ENCODE results near the gene EIF2AK3. TPM values are rescaled to one million over a fixed set of nuclear protein-coding genes. Genes with fewer than 3 reads are reported as not detected.

Gene EIF2AK3
- total and polyA plus RNA-seq, 2 of the 8 experiments (the other 6 are each of a cell fraction or from before 2014, with no cell fraction given) = 5.8 to 22.8 TPM

DNA sequence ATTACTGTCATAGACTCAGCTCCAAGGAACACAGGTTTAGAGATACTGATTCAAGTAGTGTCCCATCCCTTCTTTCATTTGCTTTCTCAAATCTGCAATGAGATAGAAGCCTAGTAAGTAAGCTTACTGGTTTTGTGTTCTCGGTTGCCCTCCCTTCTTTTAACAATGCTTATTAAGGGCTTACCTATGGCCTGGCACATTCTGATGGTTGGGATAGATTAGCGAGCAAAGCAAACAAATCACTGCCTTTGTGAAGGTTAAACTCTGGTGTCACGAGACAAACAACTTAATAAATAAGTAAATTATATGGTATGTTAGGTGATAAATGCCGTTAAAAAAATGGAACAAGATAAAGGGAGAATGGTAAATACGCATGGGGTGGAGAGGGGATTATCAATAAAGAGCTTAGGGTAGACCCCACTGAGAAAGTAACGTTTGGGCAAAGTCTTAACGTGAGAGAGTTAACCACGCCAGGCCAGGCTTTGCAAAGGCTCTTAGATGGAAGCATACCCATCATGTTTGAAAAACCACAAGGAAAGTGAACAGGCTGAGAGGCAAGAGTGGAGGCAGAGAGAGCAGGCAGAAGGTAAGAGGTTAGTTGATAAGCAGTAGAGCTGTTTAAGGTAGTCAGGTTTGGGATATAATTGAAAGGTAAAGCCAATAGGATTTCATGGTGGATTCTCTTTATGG, 31.0 kb downstream of the EIF2AK3 start:
- DNase-seq (ENCODE audit: low read depth in 1 of 2, low spot score in 2 of 2) = no peak
- no peak overlapping the region for H2BK5ac ChIP-seq (ENCODE audit: low read depth, low read length)
- no peak overlapping the region; the same call in 1 of the 2 replicates for H3K27ac ChIP-seq (ENCODE audit: low read depth, low read length)
- no peaks in the 10 kb centered on the region for H3K9me3 ChIP-seq (ENCODE audit: insufficient read depth in 2 of 2, low read depth in 1 of 2, low read length in 1 of 2)
- peaks cover 2 to 10% (median 5%) of the 10 kb centered on the region in 4 experiments; a peak in 6 of 7 replicates for H3K4me1 ChIP-seq (replicated peaks in 1 of 4; ENCODE audit: control insufficient read depth in 3 of 4, insufficient read depth in 4 of 4, low read length in 3 of 4)
- H4K8ac ChIP-seq (ENCODE audit: extremely low read depth, insufficient read depth, low read length) = no peak overlapping the region
- H3K18ac ChIP-seq (ENCODE audit: extremely low read depth, low read length) = no peak overlapping the region
- H2BK120ac ChIP-seq (replicated peaks; ENCODE audit: low read depth, low read length) = no peak overlapping the region
- 83 to 100% methylated on average over 2 to 8 of the region's 8 CpGs for WGBS, 2 experiments (ENCODE audit: extremely low coverage in 1 of 2, insufficient coverage in 1 of 2, insufficient read length in 1 of 2, insufficient replicate concordance in 2 of 2, low coverage in 1 of 2, low lambda C conversion rate in 2 of 2, missing lambda C conversion rate in 1 of 2)
- H2AFZ ChIP-seq (ENCODE audit: low read length) = no peak overlapping the region
- CTCF ChIA-PET (ENCODE audit: partially characterized antibody) = interaction anchor here (0.6 to 17.3 kb wide), 5 partner anchors 12 to 73 kb away, joined by 3 to 306 read pairs (median 3); no protein-coding TSS in a partner anchor
- H3K4ac ChIP-seq (replicated peaks; ENCODE audit: insufficient read length, low read depth, low read length) = no peak overlapping the region
- H3K79me1 ChIP-seq (ENCODE audit: low read depth, low read length) = no peaks in the 10 kb centered on the region; the same call in 1 of the 2 replicates
- no peak overlapping the region for H4K91ac ChIP-seq (replicated peaks; ENCODE audit: insufficient read length, low read length)
- no peak overlapping the region for H2BK15ac ChIP-seq (ENCODE audit: low read length)
- H3K4me2 ChIP-seq (ENCODE audit: insufficient read depth in 1 of 2, low read depth in 2 of 2, low read length in 2 of 2) = no peak overlapping the region
- no peaks in the 10 kb centered on the region for H3K23me2 ChIP-seq (ENCODE audit: low read depth, low read length)
- H4K5ac ChIP-seq (ENCODE audit: insufficient read length, low read depth, low read length) = no peak overlapping the region
- H3K56ac ChIP-seq (replicated peaks; ENCODE audit: insufficient read length, low read depth, low read length) = no peak overlapping the region
- H3K27me3 ChIP-seq (replicated peaks in 1 of 4; ENCODE audit: control insufficient read depth in 3 of 4, extremely low read depth in 1 of 4, insufficient read depth in 3 of 4, low read length in 3 of 4) = no peaks in the 10 kb centered on the region
- FAIRE-seq = no peak
- H4K20me1 ChIP-seq (replicated peaks in 1 of 2; ENCODE audit: control insufficient read depth in 1 of 2, insufficient read depth in 2 of 2, low read length in 2 of 2) = no peaks in the 10 kb centered on the region
- peaks cover 0 to 22% of the 10 kb centered on the region in 2 experiments; a peak in 3 of 4 replicates for H3K79me2 ChIP-seq (ENCODE audit: control insufficient read depth in 1 of 2, insufficient read depth in 2 of 2, low read length in 2 of 2)
- H3K4me3 ChIP-seq (ENCODE audit: extremely low read depth in 1 of 4, insufficient read depth in 2 of 4, low read depth in 3 of 4, low read length in 4 of 4) = no peak overlapping the region
- H2BK20ac ChIP-seq (ENCODE audit: low read length) = no peak overlapping the region
- POLR2A ChIA-PET (ENCODE audit: partially characterized antibody) = interaction anchor here (1.3 kb wide), 1 partner anchor 12 kb away, joined by 3 read pairs; no protein-coding TSS in a partner anchor
- peaks cover 0 to 9% (median 6%) of the 10 kb centered on the region in 4 experiments; a peak in 4 of 8 replicates for H3K36me3 ChIP-seq (ENCODE audit: control insufficient read depth in 2 of 4, insufficient read depth in 4 of 4, low read length in 3 of 4)
- no peak overlapping the region for H2AK5ac ChIP-seq (ENCODE audit: low read depth, low read length)
- no peak overlapping the region for H3K23ac ChIP-seq (ENCODE audit: insufficient read length)
- no peak overlapping the region for H3K14ac ChIP-seq (ENCODE audit: insufficient read length)
- H3K9ac ChIP-seq (replicated peaks in 1 of 4; ENCODE audit: extremely low read depth in 1 of 4, low read depth in 3 of 4, low read length in 3 of 4) = no peak overlapping the region
- no peak overlapping the region for H2BK12ac ChIP-seq (ENCODE audit: low read depth, low read length)
- TF ChIP-seq RXRA (IDR thresholded peaks at IDR 0.05; ENCODE audit: insufficient read depth, low read depth, low read length) = no peak
- TF ChIP-seq SRF (IDR thresholded peaks at IDR 0.05; ENCODE audit: low read depth, low read length) = no peak
- TF ChIP-seq SIRT6 (IDR thresholded peaks at IDR 0.05; ENCODE audit: low read length) = no peak
- TF ChIP-seq HDAC6 (IDR thresholded peaks at IDR 0.05; ENCODE audit: low read depth, low read length) = no peak
- TF ChIP-seq PHF8 (conservative IDR thresholded peaks at IDR 0.05; ENCODE audit: low read depth, low read length) = no peak
- TF ChIP-seq JUND (IDR thresholded peaks at IDR 0.05; ENCODE audit: low read length) = no peak
- no peak for TF ChIP-seq RFX5 (IDR thresholded peaks at IDR 0.05; ENCODE audit: borderline replicate concordance, low read depth, low read length)
- no peak for TF ChIP-seq TAF1 (IDR thresholded peaks at IDR 0.05; ENCODE audit: low read depth, low read length)
- no peak for TF ChIP-seq EGR1 (IDR thresholded peaks at IDR 0.05; ENCODE audit: borderline replicate concordance, low read depth, low read length)
- TF ChIP-seq TCF12 (IDR thresholded peaks at IDR 0.05; ENCODE audit: low read depth, low read length) = no peak
- no peak for TF ChIP-seq POLR2AphosphoS5 (IDR thresholded peaks at IDR 0.05; ENCODE audit: low read depth, low read length)
- TF ChIP-seq ASH2L (IDR thresholded peaks at IDR 0.05; ENCODE audit: low read length) = no peak
- no peak for TF ChIP-seq SAP30 (IDR thresholded peaks at IDR 0.05; ENCODE audit: insufficient read depth, insufficient replicate concordance, low read length)
- TF ChIP-seq EP300 (IDR thresholded peaks at IDR 0.05; ENCODE audit: borderline replicate concordance in 1 of 2, low read depth in 2 of 2, low read length in 2 of 2) = no peak

Data from H1 (cell line).